HG03039 (cell line): ENCODE measurements around the gene SETD7.
"Not testable (repeated sequence)": the region's sequence is repeated elsewhere in the genome, so short reads cannot be mapped to it uniquely, and the experiment has no call there.

Experiments
- ATAC-seq: cut with Tn5 transposase; IDR thresholded peaks from one replicate; pipeline ENCODE4 v1.9.1; 2021; ENCODE audit warnings: mild to moderate bottlenecking, moderate library complexity; ENCODE audit not compliant: unreplicated experiment

SETD7 gene

GRCh38 chr4:139470295-139470694 is 85.7 kb downstream of the SETD7 start:
- no peak for ATAC-seq

DNA sequence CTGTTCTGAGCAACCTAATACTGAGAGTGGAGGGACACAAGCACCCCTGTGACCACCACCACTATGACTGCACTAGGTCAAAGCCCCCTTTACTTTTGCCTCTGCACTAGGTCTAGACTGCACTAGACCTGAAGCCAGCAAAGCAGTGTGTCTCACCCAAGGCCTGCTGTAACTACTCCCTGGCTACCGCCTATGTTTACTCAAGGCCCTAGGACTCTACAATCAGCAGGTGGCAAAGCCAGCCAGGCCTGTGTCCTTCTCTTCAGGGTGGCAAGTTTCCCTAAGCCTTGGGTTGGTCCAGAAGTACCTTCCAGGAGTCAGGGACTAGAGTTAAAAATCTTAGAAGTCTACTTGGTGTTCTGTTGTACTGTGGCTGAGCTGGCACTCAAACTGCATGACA is 86.2 kb downstream of the SETD7 start:
- no peak for ATAC-seq

- no peak for ATAC-seq
Measured at GRCh38 chr4:139469216-139469615, 86.8 kb downstream of the SETD7 start.

- ATAC-seq: not testable (repeated sequence)
Measured at GRCh38 chr4:139468756-139469155, 87.3 kb downstream of the SETD7 start.

GRCh38 chr4:139465922-139466321 is 90.1 kb downstream of the SETD7 start:
- ATAC-seq: no peak

DNA sequence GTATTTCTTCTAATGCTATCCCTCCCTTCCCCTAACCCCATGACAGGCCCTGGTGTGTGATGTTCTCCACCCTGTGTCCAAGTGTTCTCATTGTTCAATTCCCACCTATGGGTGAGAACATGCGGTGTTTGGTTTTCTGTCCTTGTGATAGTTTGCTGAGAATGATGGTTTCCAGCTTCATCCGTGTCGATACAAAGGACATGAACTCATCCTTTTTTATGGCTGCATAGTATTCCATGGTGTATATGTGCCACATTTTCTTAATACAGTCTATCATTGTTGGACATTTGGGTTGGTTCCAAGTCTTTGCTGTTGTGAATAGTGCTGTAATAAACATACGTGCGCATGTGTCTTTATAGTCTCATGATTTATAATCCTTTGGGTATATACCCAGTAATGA is 91.5 kb downstream of the SETD7 start:
- not testable (repeated sequence) for ATAC-seq

- ATAC-seq: no peak
Measured at GRCh38 chr4:139461022-139461628, 94.9 kb downstream of the SETD7 start.

DNA sequence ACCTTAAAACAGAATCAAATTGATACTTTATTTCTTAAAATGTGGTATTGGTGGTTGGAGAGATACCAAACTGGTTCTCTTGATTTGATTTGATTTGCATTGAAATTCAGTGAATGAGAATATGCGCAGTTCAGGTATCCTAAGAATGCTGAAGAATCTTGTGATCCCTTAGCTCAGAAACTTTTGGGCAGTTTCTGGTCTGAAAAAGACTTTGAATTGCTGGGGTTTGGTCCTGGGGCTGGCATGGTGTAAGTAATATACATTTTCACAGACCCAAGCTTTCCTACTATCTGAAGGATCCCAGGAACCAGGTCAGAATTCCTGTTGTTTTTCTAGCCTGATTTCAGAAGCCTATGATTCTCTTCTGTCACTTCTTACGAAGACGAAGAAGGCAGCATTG is 95.5 kb downstream of the SETD7 start:
- ATAC-seq: no peak

- no peak for ATAC-seq
Measured at GRCh38 chr4:139458999-139459398, 97.0 kb downstream of the SETD7 start.

DNA sequence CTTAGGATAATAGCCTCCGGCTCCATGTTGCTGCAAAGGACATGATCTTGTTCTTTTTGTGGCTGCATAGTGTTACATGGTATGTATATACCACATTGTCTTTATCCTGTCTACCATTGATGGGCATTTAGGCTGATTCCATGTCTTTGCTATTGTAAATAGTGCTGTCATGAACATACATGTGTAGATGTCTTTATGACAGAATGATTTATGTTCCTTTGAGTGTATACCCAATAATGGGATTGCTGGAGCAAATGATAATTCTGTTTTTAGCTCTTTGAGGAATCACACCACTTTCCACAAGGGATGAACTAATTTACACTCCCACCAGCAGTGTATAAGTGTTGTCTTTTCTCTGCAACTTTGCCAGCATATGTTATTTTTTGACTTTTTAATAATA is 97.5 kb downstream of the SETD7 start:
- no peak for ATAC-seq

DNA sequence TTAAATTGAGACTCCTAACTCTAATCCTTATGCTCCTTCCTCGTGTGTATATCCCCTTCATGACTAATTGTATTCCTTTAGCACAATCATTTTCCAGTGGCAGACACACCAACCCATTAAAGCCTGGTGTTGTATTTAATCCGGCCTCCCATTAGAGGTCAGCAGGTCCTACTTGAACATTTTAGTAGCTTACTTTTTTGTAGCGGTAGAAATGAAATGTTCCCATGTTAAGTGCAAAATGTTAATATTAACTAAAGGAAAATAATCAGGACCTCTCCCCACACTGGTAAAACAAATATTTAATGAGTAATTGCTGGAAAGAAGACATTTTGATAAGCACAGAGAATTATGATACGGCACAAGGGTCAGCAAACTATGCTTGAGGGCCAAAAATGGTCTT is 98.7 kb downstream of the SETD7 start:
- ATAC-seq: no peak

GRCh38 chr4:139455126-139455538 is 100.9 kb downstream of the SETD7 start:
- ATAC-seq: no peak

DNA sequence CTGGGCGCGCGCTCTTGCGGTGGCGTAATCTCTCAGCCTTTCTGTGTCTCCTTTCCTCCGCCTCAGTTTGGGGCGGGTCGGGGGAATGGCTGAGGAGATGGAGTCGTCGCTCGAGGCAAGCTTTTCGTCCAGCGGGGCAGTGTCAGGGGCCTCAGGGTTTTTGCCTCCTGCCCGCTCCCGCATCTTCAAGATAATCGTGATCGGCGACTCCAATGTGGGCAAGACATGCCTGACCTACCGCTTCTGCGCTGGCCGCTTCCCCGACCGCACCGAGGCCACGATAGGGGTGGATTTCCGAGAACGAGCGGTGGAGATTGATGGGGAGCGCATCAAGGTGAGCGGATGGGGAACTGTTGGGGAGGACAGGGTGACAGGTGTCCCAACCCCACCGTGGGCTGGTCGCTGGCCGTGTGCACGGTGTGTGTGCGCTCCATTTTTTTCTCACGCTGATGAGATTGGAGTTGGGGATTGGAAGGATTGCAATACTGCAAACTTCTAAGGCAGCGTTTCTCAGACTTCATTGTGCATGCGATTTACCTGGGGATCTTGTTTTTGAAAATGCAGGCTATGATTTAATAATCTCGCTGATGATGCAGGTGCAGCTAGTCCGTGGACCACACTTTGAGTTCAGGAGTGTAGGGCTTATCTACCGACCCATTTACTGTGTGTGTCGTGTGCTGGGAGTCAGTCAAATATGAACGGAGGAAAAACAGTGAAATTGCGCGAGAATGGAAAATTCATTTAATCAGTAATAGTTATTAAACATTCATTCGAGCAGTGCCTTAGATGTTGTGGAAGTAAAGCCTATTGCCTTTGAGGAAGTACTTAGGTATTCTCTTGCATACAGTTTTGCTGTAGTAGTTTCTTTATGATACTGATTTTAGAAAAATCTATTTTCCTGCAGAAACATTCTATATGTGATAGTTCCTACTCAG is 101.6 kb downstream of the SETD7 start, which contains the start of gene RAB33B:
RAB33B (plus strand) TSS at position 11 of the 935 bp plus-strand sequence; CDS start at position 86, 75 bp downstream.
- ATAC-seq: peak; percentile 0

DNA sequence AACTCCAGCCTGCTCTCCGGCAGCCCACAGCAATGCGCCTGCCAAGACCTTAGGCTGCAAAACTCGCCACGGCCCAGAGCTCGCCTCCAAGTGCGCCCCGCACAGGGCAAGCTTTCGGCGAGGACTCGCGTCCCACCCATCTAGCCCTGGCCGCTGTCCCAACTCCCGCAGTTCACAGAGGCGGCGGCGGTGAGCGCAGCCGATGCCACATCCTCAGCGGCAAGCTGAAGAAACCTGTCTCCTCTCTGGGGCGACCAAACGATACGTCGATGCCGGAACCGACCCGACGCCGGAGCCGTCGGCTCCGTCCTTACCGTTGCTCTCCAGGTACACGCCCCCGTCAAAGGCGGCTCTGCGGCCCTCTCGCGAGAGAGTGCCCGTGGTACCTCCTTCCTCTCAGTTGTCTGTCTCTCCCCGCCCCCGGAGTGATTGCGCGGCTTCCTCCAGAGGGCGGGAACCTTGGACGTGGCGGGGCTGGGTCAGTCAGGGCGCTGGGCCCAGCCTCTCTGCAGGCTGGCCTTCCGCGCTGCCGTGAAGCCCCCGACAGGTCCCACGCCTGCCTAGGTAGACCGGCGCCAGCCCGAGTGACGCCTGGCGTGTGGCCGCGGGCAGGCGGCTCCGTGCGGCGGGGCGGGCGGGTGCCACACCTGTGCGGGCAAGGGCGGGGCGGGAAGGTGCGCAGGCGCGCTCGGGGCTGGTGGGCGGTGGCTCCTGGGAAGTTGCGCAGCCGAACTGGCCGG is 102.5 kb downstream of the SETD7 start:
- peak; percentile 89 for ATAC-seq

GRCh38 chr4:139453041-139453370 is 103.0 kb downstream of the SETD7 start:
- ATAC-seq: peak; percentile 33

- no peak for ATAC-seq
Measured at GRCh38 chr4:139451997-139452396, 104.0 kb downstream of the SETD7 start.

DNA sequence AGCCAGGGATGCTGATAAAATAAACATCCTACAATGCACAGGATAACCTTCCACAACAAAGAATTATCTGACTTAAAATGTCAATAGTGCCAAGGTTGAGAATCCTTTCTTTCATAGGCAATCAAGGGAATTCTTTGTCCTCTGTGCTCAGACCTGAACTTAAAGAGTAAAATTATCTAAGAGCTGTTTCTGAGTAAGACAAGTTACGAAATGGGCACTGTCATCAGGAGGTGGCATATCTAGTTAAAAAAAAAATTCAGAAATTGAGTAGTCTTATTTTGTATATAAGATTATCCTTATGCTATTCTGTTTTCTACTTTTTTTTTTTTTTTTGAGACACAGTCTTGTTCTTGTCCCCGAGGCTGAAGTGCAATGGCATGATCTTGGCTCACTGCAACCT is 105.4 kb downstream of the SETD7 start:
- ATAC-seq: no peak

GRCh38 chr4:139447078-139447477 is 108.9 kb downstream of the SETD7 start:
- ATAC-seq: not testable (repeated sequence)
